Heart left ventricle (tissue), 16 donors: ENCODE data around the gene HES6. TPM values are rescaled to one million over a fixed set of nuclear protein-coding genes. Genes with fewer than 3 reads are reported as not detected.

Source experiments
- ATAC-seq, 4 donors: fragments of 200-7000 bp; cut with Tn5 transposase; one replicate each; pipeline ENCODE4 v1.9.1; 2020 to 2022; ENCODE audit warnings: moderate library complexity in 4 of 4, mild to moderate bottlenecking in 3 of 4, moderate number of reproducible peaks in 1 of 4
- DNase-seq, 5 donors: peaks; one replicate each; pipeline ENCODE4 v3.0.0-alpha.2; 2020
- H3K27ac ChIP-seq, 12 donors: fragments of 200-600 bp; sonication (generic) in 4 of 12; one replicate each; pipeline versions ENCODE4 v1.5.0 to v1.8.0; 2016 to 2022; ENCODE audit warnings: mild to moderate bottlenecking in 2 of 12
- H3K27me3 ChIP-seq, 9 donors: fragments of 200-600 bp; sonication (generic) in 2 of 9; one replicate each; pipeline versions ENCODE4 v1.5.1 to v1.8.0; 2016 to 2022; ENCODE audit warnings: mild to moderate bottlenecking in 3 of 9
- H3K36me3 ChIP-seq, 9 donors: fragments of 200-600 bp; sonication (generic) in 2 of 9; one replicate each; pipeline versions ENCODE4 v1.5.0 to v1.8.0; 2018 to 2022; ENCODE audit warnings: mild to moderate bottlenecking in 2 of 9
- H3K4me1 ChIP-seq, 12 donors: fragments of 200-600 bp; sonication (generic) in 4 of 12; one replicate each; pipeline versions ENCODE4 v1.5.0 to v1.8.0; 2016 to 2022; ENCODE audit warnings: mild to moderate bottlenecking in 3 of 12
- H3K4me3 ChIP-seq, 12 donors: fragments of 200-600 bp; sonication (generic) in 4 of 12; one replicate each; pipeline versions ENCODE4 v1.5.0 to v1.8.0; 2017 to 2022; ENCODE audit warnings: mild to moderate bottlenecking in 9 of 12, moderate library complexity in 4 of 12
- H3K9me3 ChIP-seq, 12 donors: fragments of 200-600 bp; sonication (generic) in 4 of 12; one replicate each; pipeline versions ENCODE4 v1.5.0 to v1.8.0; 2016 to 2022; ENCODE audit warnings: mild to moderate bottlenecking in 1 of 12
- POLR2A ChIP-seq, 2 donors: fragments of 450-650 bp; IDR thresholded peaks; one replicate each; pipeline ENCODE4 v1.6.1; 2017; ENCODE audit warnings: antibody characterized with exemption in 2 of 2, mild to moderate bottlenecking in 2 of 2, moderate library complexity in 2 of 2
- WGBS, 4 donors: extraction: QIAGEN DNeasy Blood & Tissue Kit in 2 of 4; methylation state at CpG; one replicate each; pipeline versions ENCODE4 v1.1.5 to v1.1.7; 2013 to 2018; 5-methylcytosine and 5-hydroxymethylcytosine counted together
- intact Hi-C, 10 donors: fragments of 100-400 bp; cut with DNase I; formaldehyde crosslinking; loops; one replicate each; pipeline versions ENCODE4 v1.11.1 to v1.14.2; 2022
- polyA plus RNA-seq, 2 donors: library from polyadenylated mRNA; stranded (reverse); fragments of 200-250 nt; gene quantifications; one replicate each; pipeline ENCODE4 v1.2.3, GENCODE V29; 2013
- total RNA-seq, 9 donors: library from RNA; depleted of rRNA in 2 of 9; stranded (reverse); fragments of >200 nt in 2 of 9; fragmentation: NEBNext Ultra II Directional in 3 of 9; extraction: Animal tissue kit (Norgen Biotek cat#: 25700) in 3 of 9; gene quantifications; one replicate each; pipeline versions ENCODE4 v1.1.0 to v1.2.4, GENCODE V29; 2016 to 2023
- TF ChIP-seq, protein P1 (sequence below), 12 donors: fragments of 200-600 bp; sonication (generic) in 4 of 12; IDR thresholded peaks; one replicate each; pipeline versions ENCODE4 v1.5.0 to v1.8.0; 2018 to 2022; ENCODE audit warnings: antibody characterized with exemption in 12 of 12, mild to moderate bottlenecking in 5 of 12
- donor health status: ischemic (EF 13 %, LVEDD 7.1; RV severe dilation, severe dysfunction).
- donor health status: healthy with polysubstance abuse.
- donor health status: DM: no; HTN: yes; CAD: no.
- donor health status: DM: no; HTN: no; CAD: no.
- donor health status: ischemic (EF 25% LVEDD 6.9; RV normal size, moderate dysfunction).
- donor health status: ischemic (EF 25% LVEDD 5.7; RV mildly dilated, moderate dysfunction).
- donor health status: healthy.
- donor health status: DM: yes; HTN: yes; CAD: no.
- donor health status: ischemic (EF 35%, LVEDD 5.7; RV mildly dilated, moderate dysfunction).
- donor health status: nonischemic (EF 11% LVEDD 7.7; RV severe dilation, severe dysfunction).
- donor health status: DM: yes; HTN: yes; CAD: no.
- donor health status: PGD.
- donor health status: ischemic (EF 29% LVEDD 5.4; RV normal size, mild dysfunction).
- donor health status: nonischemic (EF 23%, LVEDD 6.1; RV moderate dilation, normal function).

Gene HES6
- total and polyA plus RNA-seq, 11 donors = 0.45 to 9.1 (median 3.6) TPM

DNA sequence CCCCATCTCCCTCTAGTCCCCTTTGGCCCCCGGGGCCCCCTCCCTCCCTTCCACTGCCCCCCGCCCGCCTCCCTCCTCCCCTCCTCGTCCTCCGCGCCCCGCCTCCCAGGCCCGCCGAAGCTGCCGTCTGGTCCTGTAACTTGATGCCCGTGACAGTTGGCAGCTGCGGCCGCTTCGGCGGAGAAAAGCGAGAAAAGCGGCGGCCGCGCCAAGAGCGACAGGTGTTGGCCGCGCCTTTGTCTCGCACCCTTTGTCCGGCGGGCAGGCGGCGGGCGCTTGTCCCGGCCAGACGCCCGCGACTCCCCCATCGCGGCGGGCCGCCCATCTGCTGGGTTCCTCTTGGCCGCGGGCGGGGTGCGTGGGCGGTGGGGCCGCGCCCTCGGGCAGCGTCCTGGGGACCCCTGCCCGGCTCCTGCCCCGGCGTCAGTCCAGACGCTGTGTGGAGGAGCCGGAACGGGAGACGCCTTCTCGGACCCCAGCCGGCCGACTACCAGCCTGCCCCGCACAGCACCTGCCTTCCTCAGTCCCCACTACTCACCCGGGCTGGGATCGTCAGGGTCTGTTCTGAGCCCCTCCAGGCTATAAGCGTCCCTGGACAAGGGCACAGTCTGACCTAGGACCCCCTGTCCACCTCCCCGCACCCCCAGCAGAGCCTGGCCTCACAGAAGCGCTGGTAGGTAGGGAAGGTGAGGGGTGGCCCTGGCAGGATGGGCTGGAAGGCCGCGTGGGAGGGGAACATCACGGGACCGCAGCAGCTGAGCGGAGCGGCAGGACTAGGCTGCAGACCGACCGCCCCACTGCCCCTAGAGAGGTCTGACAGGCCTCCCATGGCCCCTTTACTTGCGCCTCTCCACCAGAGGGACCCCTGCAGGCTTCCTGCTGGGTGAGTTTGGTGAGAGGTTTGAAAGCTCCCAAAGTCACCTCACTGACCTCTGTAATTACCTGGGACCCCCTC lies 1.2 kb upstream of the HES6 start:
- Histone ChIP-seq H3K9me3 (no peaks in the 10 kb centered on the region), H3K4me1 (peaks cover 0 to 39% (median 19%) of the 10 kb centered on the region in 12 donors), H3K27me3 (peaks cover 0 to 34% (median 7%) of the 10 kb centered on the region in 9 donors), H3K4me3 (peak overlapping the region in 10 of 12 donors; percentile 12 to 84 (median 44)), H3K36me3 (peaks cover 0 to 25% (median 16%) of the 10 kb centered on the region in 9 donors), H3K27ac (peak overlapping the region in 2 of 12 donors; percentile 30 to 69)
- intact Hi-C loops = loop anchor here in 1 of 10 donors (5.0 kb wide), 1 partner anchor 39 kb away; the partner anchor contains the start of gene ILKAP
- peak in 3 of 4 donors; percentile 30 to 63 (median 39) for ATAC-seq
- no peak for TF ChIP-seq POLR2A (IDR thresholded peaks at IDR 0.05)
- TF ChIP-seq, protein P1, sequence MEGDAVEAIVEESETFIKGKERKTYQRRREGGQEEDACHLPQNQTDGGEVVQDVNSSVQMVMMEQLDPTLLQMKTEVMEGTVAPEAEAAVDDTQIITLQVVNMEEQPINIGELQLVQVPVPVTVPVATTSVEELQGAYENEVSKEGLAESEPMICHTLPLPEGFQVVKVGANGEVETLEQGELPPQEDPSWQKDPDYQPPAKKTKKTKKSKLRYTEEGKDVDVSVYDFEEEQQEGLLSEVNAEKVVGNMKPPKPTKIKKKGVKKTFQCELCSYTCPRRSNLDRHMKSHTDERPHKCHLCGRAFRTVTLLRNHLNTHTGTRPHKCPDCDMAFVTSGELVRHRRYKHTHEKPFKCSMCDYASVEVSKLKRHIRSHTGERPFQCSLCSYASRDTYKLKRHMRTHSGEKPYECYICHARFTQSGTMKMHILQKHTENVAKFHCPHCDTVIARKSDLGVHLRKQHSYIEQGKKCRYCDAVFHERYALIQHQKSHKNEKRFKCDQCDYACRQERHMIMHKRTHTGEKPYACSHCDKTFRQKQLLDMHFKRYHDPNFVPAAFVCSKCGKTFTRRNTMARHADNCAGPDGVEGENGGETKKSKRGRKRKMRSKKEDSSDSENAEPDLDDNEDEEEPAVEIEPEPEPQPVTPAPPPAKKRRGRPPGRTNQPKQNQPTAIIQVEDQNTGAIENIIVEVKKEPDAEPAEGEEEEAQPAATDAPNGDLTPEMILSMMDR (IDR thresholded peaks at IDR 0.05) = no peak
- WGBS, 4 donors = 10 to 31% (median 18%) methylated on average over 27 to 71 of the region's 71 CpGs
- DNase-seq = peak; percentile 48 to 88 (median 78)

DNA sequence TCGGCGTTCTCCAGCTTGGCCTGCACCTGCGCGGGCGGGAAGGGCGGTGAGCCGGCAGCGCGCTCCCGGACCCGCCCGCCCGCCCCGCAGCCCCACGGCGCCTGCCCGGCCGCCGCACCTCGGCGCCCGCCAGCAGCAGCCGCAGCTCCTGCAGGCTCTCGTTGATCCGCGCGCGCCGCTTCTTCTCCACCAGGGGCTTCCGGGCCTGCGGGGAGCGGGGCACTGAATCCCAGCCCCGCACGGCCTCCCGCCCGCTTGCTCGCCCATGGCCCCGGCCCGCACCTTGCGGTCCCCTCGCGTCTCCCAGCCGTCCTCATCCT lies 335 bp downstream of the HES6 start:
- TF ChIP-seq, protein P1 (IDR thresholded peaks at IDR 0.05) = no peak
- no peak for TF ChIP-seq POLR2A (IDR thresholded peaks at IDR 0.05)
- H3K4me1 ChIP-seq = peaks cover 0 to 39% (median 19%) of the 10 kb centered on the region in 12 donors
- DNase-seq (no peak), ATAC-seq (no peak)
- H3K36me3 ChIP-seq = peaks cover 0 to 10% (median 3%) of the 10 kb centered on the region in 9 donors
- peaks cover 0 to 34% (median 7%) of the 10 kb centered on the region in 9 donors for H3K27me3 ChIP-seq
- intact Hi-C loops = loop anchor here in 1 of 10 donors (5.0 kb wide), 1 partner anchor 37 kb away; the partner anchor contains the start of gene ILKAP
- peak overlapping the region; percentile 34 to 84 (median 64) for H3K4me3 ChIP-seq
- 0 to 2% (median 1%) methylated on average over 10 to 43 of the region's 43 CpGs; no CpG with 5 or more reads in 1 of the 4 donors for WGBS, 4 donors
- peak overlapping the region in 3 of 12 donors; percentile 24 to 75 (median 44) for H3K27ac ChIP-seq
- no peaks in the 10 kb centered on the region for H3K9me3 ChIP-seq

DNA sequence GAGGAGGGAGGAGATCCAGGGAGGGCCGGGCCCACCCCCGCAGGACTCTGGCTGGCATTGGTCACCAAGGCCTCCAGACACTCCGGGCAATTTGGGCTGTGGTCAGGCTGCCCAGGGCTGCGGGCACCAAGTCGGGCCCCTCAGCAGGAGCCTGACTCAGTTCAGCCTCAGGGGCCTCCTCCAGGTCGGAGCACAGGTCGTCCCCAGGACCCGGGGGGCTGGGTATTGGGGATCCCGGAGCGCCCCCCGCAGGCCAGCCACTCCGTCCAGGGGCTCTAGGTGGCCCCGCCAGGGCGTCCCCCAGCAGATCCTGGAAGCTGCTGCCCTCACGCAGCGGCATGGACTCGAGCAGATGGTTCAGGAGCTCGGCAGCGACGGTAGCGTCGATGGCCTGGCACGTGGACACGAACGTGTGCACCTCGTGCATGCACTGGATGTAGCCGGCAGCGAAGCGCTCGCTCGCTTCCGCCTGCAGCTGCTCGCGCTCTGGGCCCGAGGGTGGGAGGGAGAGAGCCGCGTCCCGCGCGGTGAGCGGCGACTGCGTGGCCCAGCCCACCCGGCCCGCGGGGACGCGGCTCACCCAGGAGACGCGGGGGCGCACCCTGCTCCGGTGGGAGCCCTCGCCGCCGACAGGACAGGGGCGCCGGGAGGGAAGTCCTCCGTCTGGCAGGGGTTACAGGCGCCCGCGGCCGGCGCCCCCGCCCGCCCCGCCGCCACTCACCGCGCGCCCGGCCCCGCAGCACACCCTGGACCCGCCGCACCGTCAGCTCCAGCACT lies 884 bp downstream of the HES6 start:
- WGBS, 4 donors = 20 to 72% (median 31%) methylated on average over 6 to 75 of the region's 75 CpGs
- no peak for ATAC-seq
- intact Hi-C loops = loop anchor here in 1 of 10 donors (5.0 kb wide), 1 partner anchor 37 kb away; the partner anchor contains the start of gene ILKAP
- Histone ChIP-seq H3K27me3 (peaks cover 0 to 34% (median 7%) of the 10 kb centered on the region in 9 donors), H3K36me3 (peaks cover 0 to 5% (median 0%) of the 10 kb centered on the region in 9 donors), H3K9me3 (no peaks in the 10 kb centered on the region), H3K27ac (no peak overlapping the region), H3K4me3 (peak overlapping the region in 11 of 12 donors; percentile 26 to 84 (median 64)), H3K4me1 (peaks cover 0 to 44% (median 19%) of the 10 kb centered on the region in 12 donors)
- TF ChIP-seq POLR2A (IDR thresholded peaks at IDR 0.05) = no peak
- TF ChIP-seq, protein P1 (IDR thresholded peaks at IDR 0.05) = no peak
- DNase-seq = peak in 2 of 5 donors; percentile 59 to 69
